HepG2 (cell line): ENCODE measurements around the gene CCDC50. TPM values are rescaled to one million over a fixed set of nuclear protein-coding genes. Genes with fewer than 3 reads are reported as not detected.

Source experiments
- ATAC-seq: fragments of 200-7000 bp; cut with Tn5 transposase; 3 replicates; pipeline ENCODE4 v1.9.1; 2020; ENCODE audit warnings: mild to moderate bottlenecking, moderate library complexity
- BruUV-seq: library from RNA; stranded (reverse); fragments of 400-500 nt; replicated peaks from 2 replicates; lab custom pipeline; 2021; lab: Mats Ljungman, UMichigan
- CTCF ChIA-PET: fragments of 300-600 bp; formaldehyde crosslinking; extraction: SDS; loops from one replicate; lab custom pipeline; 2021; ENCODE audit warnings: low total read pairs, inconsistent platforms, low intra/inter-chr PET ratio; lab: Yijun Ruan, JAX
- POLR2A ChIA-PET: fragments of 350-600 bp; sonication (Branson Sonifier 250); formaldehyde crosslinking; loops from one replicate; lab custom pipeline; 2020; ENCODE audit warnings: antibody characterized with exemption, inconsistent platforms; lab: Yijun Ruan, JAX
- DNase-seq: peaks from one replicate; pipeline ENCODE4 v3.0.0-alpha.2; 2015; ENCODE audit warnings: low spot score
- FAIRE-seq: peaks from 3 replicates; lab custom pipeline; 2011; peaks lifted over from hg19 to GRCh38; lab: Jason Lieb, UNC
- H2AFZ ChIP-seq: one replicate; pipeline ENCODE4 v1.6.1; 2011; ENCODE audit warnings: low read length, inconsistent platforms
- H3K27ac ChIP-seq: fragments of 300-600 bp; 3 replicates; pipeline ENCODE4 v1.8.0; 2011; ENCODE audit warnings: mixed run types, mild to moderate bottlenecking, mixed read lengths, low read length, inconsistent platforms; ENCODE audit not compliant: insufficient read depth; ENCODE audit errors: extremely low read length
- H3K27me3 ChIP-seq, 2 experiments: fragments of 200-600 bp in 1 of 2; 2 replicates in 1 of 2; 3 replicates in 1 of 2; pipeline versions ENCODE4 v1.6.0 to v1.8.0; 2011; ENCODE audit warnings: low read length in 2 of 2, mild to moderate bottlenecking in 2 of 2, moderate library complexity in 2 of 2, inconsistent platforms in 1 of 2; ENCODE audit not compliant: insufficient read depth in 2 of 2, control insufficient read depth in 1 of 2
- H3K36me3 ChIP-seq, 2 experiments: fragments of 200-600 bp in 1 of 2; replicated peaks in 1 of 2; 2 replicates in 1 of 2; 3 replicates in 1 of 2; pipeline versions ENCODE4 v1.5.1 to v1.8.0; 2011; ENCODE audit warnings: low read length in 2 of 2, inconsistent platforms in 1 of 2; ENCODE audit not compliant: insufficient read depth in 2 of 2, control insufficient read depth in 1 of 2
- H3K4me1 ChIP-seq: 2 replicates; pipeline ENCODE4 v1.5.1; 2012; ENCODE audit warnings: low read length, inconsistent platforms; ENCODE audit not compliant: insufficient read depth
- H3K4me2 ChIP-seq: 2 replicates; pipeline ENCODE4 v1.6.0; 2011; ENCODE audit warnings: low read depth, low read length, inconsistent platforms
- H3K4me3 ChIP-seq, 3 experiments: fragments of 200-600 bp in 1 of 3; sonication (generic), shearing (Covaris generic) in 1 of 3; replicated peaks in 1 of 3; 2 replicates each; pipeline ENCODE4 v1.5.1; 2011 to 2016; ENCODE audit warnings: low read length in 3 of 3, inconsistent platforms in 2 of 3, low read depth in 2 of 3, mild to moderate bottlenecking in 2 of 3, control low read depth in 1 of 3, mixed read lengths in 1 of 3; ENCODE audit not compliant: insufficient read depth in 1 of 3
- H3K79me2 ChIP-seq: one replicate; pipeline ENCODE4 v1.6.1; 2011; ENCODE audit warnings: low read length, inconsistent platforms; ENCODE audit not compliant: insufficient read depth
- H3K9ac ChIP-seq: 2 replicates; pipeline ENCODE4 v1.6.0; 2011; ENCODE audit warnings: mild to moderate bottlenecking, low read depth, low read length, inconsistent platforms; ENCODE audit not compliant: insufficient read depth
- H3K9me3 ChIP-seq: 2 replicates; pipeline ENCODE4 v1.5.1; 2012; ENCODE audit warnings: mild to moderate bottlenecking, low read length
- H4K20me1 ChIP-seq: 2 replicates; pipeline ENCODE4 v1.6.0; 2011; ENCODE audit warnings: inconsistent platforms, mild to moderate bottlenecking, low read length, moderate library complexity; ENCODE audit not compliant: insufficient read depth
- CREM ChIP-seq, 2 experiments: sonication (generic) in 1 of 2; formaldehyde crosslinking in 1 of 2; IDR thresholded peaks; 2 replicates each; pipeline versions ENCODE4 v1.4.0 to v1.6.1; 2016 to 2020; ENCODE audit warnings: antibody characterized with exemption in 1 of 2, mild to moderate bottlenecking in 1 of 2, missing genetic modification reagents in 1 of 2
- DMAP1 ChIP-seq: IDR thresholded peaks from 2 replicates; pipeline ENCODE4 v1.6.1; 2016
- DR1 ChIP-seq: sonication (generic); formaldehyde crosslinking; IDR thresholded peaks from 2 replicates; pipeline ENCODE4 v1.8.0; 2021; ENCODE audit warnings: mild to moderate bottlenecking, missing genetic modification reagents, inconsistent platforms
- FOXP1 ChIP-seq, 2 experiments: fragments of 450-650 bp in 1 of 2; IDR thresholded peaks; 2 replicates each; pipeline ENCODE4 v1.6.1; 2017 to 2018; ENCODE audit warnings: antibody characterized with exemption in 1 of 2
- HHEX ChIP-seq: IDR thresholded peaks from 2 replicates; pipeline ENCODE4 v1.6.1; 2016; ENCODE audit warnings: control low read depth
- MAZ ChIP-seq, 2 experiments: sonication (generic) in 1 of 2; formaldehyde crosslinking in 1 of 2; IDR thresholded peaks; 2 replicates each; pipeline versions ENCODE4 v1.5.0 to v1.6.1; 2012 to 2020; ENCODE audit warnings: low read depth in 2 of 2, mild to moderate bottlenecking in 2 of 2, borderline replicate concordance in 1 of 2, improper control_type of control experiment in 1 of 2, low read length in 1 of 2, missing genetic modification reagents in 1 of 2, moderate library complexity in 1 of 2
- MED1 ChIP-seq: sonication (generic); formaldehyde crosslinking; IDR thresholded peaks from 2 replicates; pipeline ENCODE4 v1.4.0; 2020; ENCODE audit warnings: missing genetic modification reagents
- POLR2AphosphoS2 ChIP-seq: IDR thresholded peaks from 2 replicates; pipeline ENCODE4 v1.6.1; 2011; ENCODE audit warnings: low read depth, low read length, improper control_type of control experiment
- SMARCE1 ChIP-seq: fragments of 450-650 bp; IDR thresholded peaks from 2 replicates; pipeline ENCODE4 v1.6.1; 2017; ENCODE audit warnings: borderline replicate concordance
- SP5 ChIP-seq: IDR thresholded peaks from 2 replicates; pipeline ENCODE4 v1.6.1; 2016; ENCODE audit warnings: low read depth, borderline replicate concordance
- TEAD3 ChIP-seq: optimal IDR thresholded peaks from 2 replicates; pipeline ENCODE3; 2016; ENCODE audit warnings: borderline replicate concordance
- ZFP90 ChIP-seq: sonication (generic); formaldehyde crosslinking; IDR thresholded peaks from 2 replicates; pipeline ENCODE4 v1.8.0; 2022; ENCODE audit warnings: missing genetic modification reagents, mild to moderate bottlenecking, inconsistent platforms, borderline replicate concordance
- ZNF205 ChIP-seq: IDR thresholded peaks from 2 replicates; pipeline ENCODE4 v1.6.1; 2018; ENCODE audit warnings: missing biosample characterization, missing genetic modification reagents
- ZNF557 ChIP-seq: sonication (generic); formaldehyde crosslinking; IDR thresholded peaks from 2 replicates; pipeline ENCODE4 v1.4.0; 2020; ENCODE audit warnings: missing genetic modification reagents
- WGBS: methylation state at CpG from one replicate; pipeline ENCODE4 v1.1.6; 2017; ENCODE audit warnings: low lambda C conversion rate; 5-methylcytosine and 5-hydroxymethylcytosine counted together
- in situ Hi-C: cut with HindIII; loops from 2 replicates; pipeline ENCODE4 v1.10.0; 2017; ENCODE audit warnings: low pct_unique_long_range_greater_than_20kb; ENCODE audit not compliant: extremely low pct_ligation_motif_present
- intact Hi-C: fragments of 100-400 bp; cut with micrococcal nuclease; formaldehyde crosslinking; loops from one replicate; pipeline ENCODE4 v1.10.0; 2022; ENCODE audit not compliant: unreplicated experiment
- polyA plus RNA-seq, 8 experiments: library from polyadenylated mRNA; depleted of rRNA in 3 of 8; stranded (reverse) in 7 of 8; unstranded in 1 of 8; fragments of >200 nt; fragmentation: Illumina TruSeq in 4 of 8; extraction: Trizol in 4 of 8; gene quantifications; 2 replicates each; pipeline versions ENCODE4 v1.2.1 to v1.2.3, GENCODE V29; 2011 to 2016; ENCODE audit warnings: low read depth in 4 of 8, missing spikeins in 1 of 8, mixed read lengths in 1 of 8; ENCODE audit not compliant: insufficient read depth in 1 of 8
- total RNA-seq, 5 experiments: library from RNA; depleted of rRNA; stranded (reverse); fragments of >200 nt; fragmentation: Illumina TruSeq; extraction: Trizol; gene quantifications; 2 replicates each; pipeline ENCODE4 v1.2.3, GENCODE V29; 2016; ENCODE audit warnings: low read depth in 1 of 5
- TF ChIP-seq, protein P1 (sequence below): sonication (generic); formaldehyde crosslinking; IDR thresholded peaks from 2 replicates; pipeline ENCODE4 v1.5.1; 2020; ENCODE audit warnings: mild to moderate bottlenecking, missing genetic modification reagents, moderate library complexity
- TF ChIP-seq, protein P2 (sequence below): sonication (generic); formaldehyde crosslinking; IDR thresholded peaks from 2 replicates; pipeline ENCODE4 v1.4.0; 2020; ENCODE audit warnings: mild to moderate bottlenecking, missing genetic modification reagents

The CCDC50 gene
- total and polyA plus RNA-seq, 2 of the 13 experiments (the other 11 are each of a cell fraction or from before 2014, with no cell fraction given) = 47.6 to 66.4 TPM

DNA sequence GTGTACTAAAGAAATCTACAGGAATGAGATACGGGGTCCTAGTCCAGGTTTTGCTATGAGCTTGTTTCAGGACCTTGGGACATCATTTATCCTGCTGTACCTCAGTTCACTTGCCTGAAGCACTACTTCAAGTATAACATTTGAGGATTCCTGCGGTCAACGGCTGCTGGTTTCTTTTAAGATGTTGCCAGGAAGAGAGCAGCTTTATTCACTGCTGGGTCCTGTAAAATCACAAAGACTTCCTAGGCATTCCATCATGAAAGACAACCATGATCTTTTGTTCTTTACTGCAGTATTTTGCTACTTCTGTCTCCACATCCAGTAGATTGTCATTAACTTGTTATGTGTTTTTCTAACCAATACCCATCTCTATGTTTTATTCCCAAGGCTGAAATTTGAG is 70.7 kb downstream of the CCDC50 start:
- Histone ChIP-seq H2AFZ (no peak overlapping the region), H3K36me3 (peaks cover 2 to 3% of the 10 kb centered on the region in 2 experiments; a peak in 2 of 5 replicates), H3K4me2 (no peak overlapping the region), H3K27me3 (no peaks in the 10 kb centered on the region; a peak in 1 of 5 replicates), H3K79me2 (no peaks in the 10 kb centered on the region), H3K4me1 (no peaks in the 10 kb centered on the region), H3K9ac (no peak overlapping the region), H3K9me3 (no peaks in the 10 kb centered on the region), H4K20me1 (no peaks in the 10 kb centered on the region), H3K27ac (no peak overlapping the region), H3K4me3 (no peak overlapping the region)
- FAIRE-seq = no peak
- WGBS = 100% methylated on average over 3 of the region's 3 CpGs
- TF ChIP-seq MAZ (IDR thresholded peaks at IDR 0.05; ENCODE audit: borderline replicate concordance, low read depth, low read length) (no peak), MAZ (CRISPR knock-in tag; IDR thresholded peaks at IDR 0.05; ENCODE audit: low read depth) (no peak), TEAD3 (CRISPR knock-in tag) (no peak), HHEX (CRISPR knock-in tag) (no peak), ZFP90 (CRISPR knock-in tag) (no peak), SMARCE1 (no peak), DR1 (CRISPR knock-in tag) (no peak), POLR2AphosphoS2 (no peak), DMAP1 (CRISPR knock-in tag) (no peak), ZNF205 (CRISPR knock-in tag) (no peak), CREM (IDR thresholded peaks at IDR 0.05) (no peak), CREM (CRISPR knock-in tag; IDR thresholded peaks at IDR 0.05) (no peak), SP5 (no peak), MED1 (CRISPR knock-in tag) (no peak), FOXP1 (IDR thresholded peaks at IDR 0.05) (no peak), FOXP1 (CRISPR knock-in tag; IDR thresholded peaks at IDR 0.05) (no peak), ZNF557 (no peak)
- TF ChIP-seq, protein P1, sequence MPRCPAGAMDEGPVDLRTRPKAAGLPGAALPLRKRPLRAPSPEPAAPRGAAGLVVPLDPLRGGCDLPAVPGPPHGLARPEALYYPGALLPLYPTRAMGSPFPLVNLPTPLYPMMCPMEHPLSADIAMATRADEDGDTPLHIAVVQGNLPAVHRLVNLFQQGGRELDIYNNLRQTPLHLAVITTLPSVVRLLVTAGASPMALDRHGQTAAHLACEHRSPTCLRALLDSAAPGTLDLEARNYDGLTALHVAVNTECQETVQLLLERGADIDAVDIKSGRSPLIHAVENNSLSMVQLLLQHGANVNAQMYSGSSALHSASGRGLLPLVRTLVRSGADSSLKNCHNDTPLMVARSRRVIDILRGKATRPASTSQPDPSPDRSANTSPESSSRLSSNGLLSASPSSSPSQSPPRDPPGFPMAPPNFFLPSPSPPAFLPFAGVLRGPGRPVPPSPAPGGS (CRISPR knock-in tag) = no peak
- TF ChIP-seq, protein P2, sequence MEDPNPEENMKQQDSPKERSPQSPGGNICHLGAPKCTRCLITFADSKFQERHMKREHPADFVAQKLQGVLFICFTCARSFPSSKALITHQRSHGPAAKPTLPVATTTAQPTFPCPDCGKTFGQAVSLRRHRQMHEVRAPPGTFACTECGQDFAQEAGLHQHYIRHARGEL = no peak
- intact Hi-C loops (no loop called here), in situ Hi-C loops (no loop called here)
- ATAC-seq = no peak
- ChIA-PET CTCF (no interaction called here), POLR2A (no interaction called here)
- no TSS peak for BruUV-seq
- no peak for DNase-seq
